ENCODE data around the gene CREB3L2.

The CREB3L2 gene

DNA sequence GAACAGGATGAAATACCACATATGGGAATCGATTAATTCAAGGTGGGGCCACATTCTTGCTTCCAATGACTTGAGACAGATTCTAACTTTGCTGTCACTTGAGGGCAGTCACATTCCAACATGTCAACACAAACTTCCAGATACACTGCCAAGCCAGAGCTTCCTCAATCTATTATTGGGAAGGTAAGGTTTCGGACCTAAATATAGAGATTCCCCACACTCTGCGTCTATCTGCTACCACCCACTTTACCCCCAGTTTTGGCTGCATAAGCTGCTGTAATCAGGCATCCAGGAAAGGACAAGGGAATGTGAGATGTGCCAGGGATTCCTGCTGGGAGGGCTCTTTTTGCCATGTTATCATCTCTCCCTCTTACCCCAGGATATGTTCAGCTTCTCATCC lies 134.6 kb downstream of the CREB3L2 start:
- H3K4me3 ChIP-seq (ENCODE audit: low read depth, low read length), result no peak overlapping the region
- TF ChIP-seq, protein P1, sequence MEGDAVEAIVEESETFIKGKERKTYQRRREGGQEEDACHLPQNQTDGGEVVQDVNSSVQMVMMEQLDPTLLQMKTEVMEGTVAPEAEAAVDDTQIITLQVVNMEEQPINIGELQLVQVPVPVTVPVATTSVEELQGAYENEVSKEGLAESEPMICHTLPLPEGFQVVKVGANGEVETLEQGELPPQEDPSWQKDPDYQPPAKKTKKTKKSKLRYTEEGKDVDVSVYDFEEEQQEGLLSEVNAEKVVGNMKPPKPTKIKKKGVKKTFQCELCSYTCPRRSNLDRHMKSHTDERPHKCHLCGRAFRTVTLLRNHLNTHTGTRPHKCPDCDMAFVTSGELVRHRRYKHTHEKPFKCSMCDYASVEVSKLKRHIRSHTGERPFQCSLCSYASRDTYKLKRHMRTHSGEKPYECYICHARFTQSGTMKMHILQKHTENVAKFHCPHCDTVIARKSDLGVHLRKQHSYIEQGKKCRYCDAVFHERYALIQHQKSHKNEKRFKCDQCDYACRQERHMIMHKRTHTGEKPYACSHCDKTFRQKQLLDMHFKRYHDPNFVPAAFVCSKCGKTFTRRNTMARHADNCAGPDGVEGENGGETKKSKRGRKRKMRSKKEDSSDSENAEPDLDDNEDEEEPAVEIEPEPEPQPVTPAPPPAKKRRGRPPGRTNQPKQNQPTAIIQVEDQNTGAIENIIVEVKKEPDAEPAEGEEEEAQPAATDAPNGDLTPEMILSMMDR (IDR thresholded peaks at IDR 0.05; ENCODE audit: low read depth, low read length), result no peak

GRCh38 chr7:137865764-137866163 lies 136.1 kb downstream of the CREB3L2 start:
- no peak overlapping the region for H3K4me3 ChIP-seq (ENCODE audit: low read depth, low read length)
- TF ChIP-seq, protein P1 (IDR thresholded peaks at IDR 0.05; ENCODE audit: low read depth, low read length), result no peak

GRCh38 chr7:137862964-137863363 lies 138.9 kb downstream of the CREB3L2 start:
- no peak overlapping the region for H3K4me3 ChIP-seq (ENCODE audit: low read depth, low read length)
- TF ChIP-seq, protein P1 (IDR thresholded peaks at IDR 0.05; ENCODE audit: low read depth, low read length), result no peak

GRCh38 chr7:137862358-137862757 lies 139.5 kb downstream of the CREB3L2 start:
- H3K4me3 ChIP-seq (ENCODE audit: low read depth, low read length), result no peak overlapping the region
- TF ChIP-seq, protein P1 (IDR thresholded peaks at IDR 0.05; ENCODE audit: low read depth, low read length), result no peak

DNA sequence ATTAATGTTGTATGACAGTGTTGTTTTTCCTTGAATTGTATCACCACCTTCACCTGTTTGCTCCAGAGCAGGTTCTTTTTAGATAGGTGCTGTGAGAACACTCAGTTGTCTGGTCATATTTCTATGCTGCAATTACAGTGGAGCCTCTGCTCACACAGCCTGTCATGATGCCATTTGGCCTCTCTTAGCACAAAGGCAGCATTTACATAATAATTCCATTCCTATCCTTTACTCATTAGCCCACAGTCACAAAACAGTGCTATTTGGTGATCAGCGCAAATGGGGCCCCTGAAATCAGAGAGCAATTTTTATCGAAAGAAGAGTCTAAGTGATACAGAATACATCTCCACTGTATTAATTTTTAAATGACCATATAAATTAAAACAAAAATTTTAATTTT lies 141.3 kb downstream of the CREB3L2 start:
- TF ChIP-seq, protein P1 (IDR thresholded peaks at IDR 0.05; ENCODE audit: low read depth, low read length), result no peak

DNA sequence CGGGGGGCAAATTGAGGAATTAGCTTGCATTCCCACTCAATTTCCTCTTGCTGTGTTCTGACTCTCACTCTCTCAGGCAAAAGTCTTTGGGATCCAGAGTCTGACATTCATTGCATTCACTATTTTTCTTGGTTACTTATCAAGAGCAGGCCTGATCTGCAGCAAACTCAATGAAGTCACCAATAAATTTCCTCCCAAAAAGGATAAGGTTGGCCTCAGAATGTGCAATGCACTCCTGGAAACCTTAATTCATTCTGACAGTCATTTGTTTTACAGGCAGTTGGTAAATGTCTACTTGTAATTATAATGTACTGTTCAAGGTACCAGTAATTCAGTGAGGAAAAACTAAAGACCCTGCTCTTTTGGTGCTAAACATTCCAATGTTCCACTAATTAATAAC lies 148.8 kb downstream of the CREB3L2 start:
- H3K4me3 ChIP-seq (ENCODE audit: low read depth, low read length), result no peak overlapping the region
- TF ChIP-seq, protein P1 (IDR thresholded peaks at IDR 0.05; ENCODE audit: low read depth, low read length), result no peak

More for the DNA sequence above, 141.3 kb downstream of the CREB3L2 start:
- no peak overlapping the region for H3K4me3 ChIP-seq (ENCODE audit: low read depth, low read length)

DNA sequence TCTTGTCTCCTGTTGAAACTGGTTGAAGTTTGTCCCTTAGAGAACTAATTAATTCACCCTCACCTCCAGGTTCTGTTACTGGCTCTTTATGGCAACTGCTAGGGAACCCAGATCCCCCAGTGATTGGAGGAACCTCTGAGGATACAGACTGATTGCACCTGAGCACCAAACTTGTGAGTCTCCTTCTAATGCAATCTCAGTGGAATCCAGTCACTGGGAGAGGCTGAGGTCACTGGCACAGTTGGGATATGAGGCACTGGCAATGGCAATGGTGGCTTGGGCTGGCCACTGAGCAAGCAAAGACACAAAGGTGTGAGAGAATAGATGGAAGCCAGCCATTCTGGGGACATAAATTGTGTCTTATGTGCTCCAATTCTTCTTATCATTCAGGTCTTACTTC lies 149.8 kb downstream of the CREB3L2 start:
- TF ChIP-seq, protein P1 (IDR thresholded peaks at IDR 0.05; ENCODE audit: low read depth, low read length), result no peak

More for the DNA sequence above, 149.8 kb downstream of the CREB3L2 start:
- H3K4me3 ChIP-seq (ENCODE audit: low read depth, low read length), result no peak overlapping the region
